Mammary epithelial cell (primary cell): Measurements from ENCODE around the gene PRICKLE3.

ENCODE experiments used
- EZH2 ChIP-seq: IDR thresholded peaks from 2 replicates; pipeline ENCODE4 v1.6.1; 2012; ENCODE audit warnings: low read length, inconsistent platforms, borderline replicate concordance
- TF ChIP-seq, protein P1 (sequence below), 2 donors: IDR thresholded peaks in 1 of 2; conservative IDR thresholded peaks in 1 of 2; 2 replicates each; pipeline ENCODE4 v1.5.1; 2011 to 2012; ENCODE audit warnings: inconsistent platforms in 2 of 2, low read length in 2 of 2, mild to moderate bottlenecking in 2 of 2, control low read depth in 1 of 2, low read depth in 1 of 2; ENCODE audit not compliant: insufficient read depth in 1 of 2; ENCODE audit errors: extremely low read depth in 1 of 2

DNA sequence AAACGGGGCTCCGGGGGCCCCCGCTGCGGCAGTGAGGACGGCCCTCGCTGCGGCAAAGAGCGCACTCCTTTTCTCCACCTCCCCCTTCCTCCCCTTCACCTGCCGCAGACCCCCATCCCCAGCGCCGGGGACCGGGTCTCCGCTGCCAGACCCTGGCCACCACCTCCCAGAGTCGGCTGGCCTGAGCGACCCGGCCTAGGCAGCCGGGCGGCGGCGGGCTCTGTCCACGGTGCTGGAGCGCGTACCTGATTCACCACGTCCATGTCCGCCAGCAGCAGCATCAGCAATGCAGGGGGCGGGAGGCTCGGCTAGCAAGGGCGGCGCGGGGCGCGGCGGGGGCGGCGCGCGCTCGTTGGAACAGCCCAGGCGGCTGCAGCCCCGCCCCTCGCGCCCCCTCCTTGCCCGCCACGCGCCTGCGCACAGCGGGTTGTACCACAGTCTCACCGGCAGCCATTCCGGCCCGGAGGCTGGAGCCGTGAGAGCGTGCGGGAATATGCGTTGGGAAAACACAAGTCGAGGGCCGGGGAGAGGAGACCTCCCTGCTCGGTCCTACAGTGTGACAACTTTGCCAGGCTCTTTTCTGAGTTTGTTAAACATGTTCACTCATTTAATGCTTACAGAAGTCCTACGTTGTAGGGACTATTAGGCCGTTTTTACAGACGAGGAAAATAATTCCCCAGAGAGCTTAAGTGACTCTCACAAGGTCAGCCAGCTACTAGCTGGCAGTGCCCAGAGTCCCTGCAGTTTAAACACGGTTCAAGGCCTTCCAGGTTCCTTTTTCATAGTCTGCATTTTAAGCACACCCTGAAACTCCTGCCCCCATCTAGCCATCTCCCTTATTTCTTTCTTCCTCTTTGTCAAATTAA, 14.0 kb upstream of the PRICKLE3 start, which contains the start of gene SYP:
- TF ChIP-seq, protein P1, sequence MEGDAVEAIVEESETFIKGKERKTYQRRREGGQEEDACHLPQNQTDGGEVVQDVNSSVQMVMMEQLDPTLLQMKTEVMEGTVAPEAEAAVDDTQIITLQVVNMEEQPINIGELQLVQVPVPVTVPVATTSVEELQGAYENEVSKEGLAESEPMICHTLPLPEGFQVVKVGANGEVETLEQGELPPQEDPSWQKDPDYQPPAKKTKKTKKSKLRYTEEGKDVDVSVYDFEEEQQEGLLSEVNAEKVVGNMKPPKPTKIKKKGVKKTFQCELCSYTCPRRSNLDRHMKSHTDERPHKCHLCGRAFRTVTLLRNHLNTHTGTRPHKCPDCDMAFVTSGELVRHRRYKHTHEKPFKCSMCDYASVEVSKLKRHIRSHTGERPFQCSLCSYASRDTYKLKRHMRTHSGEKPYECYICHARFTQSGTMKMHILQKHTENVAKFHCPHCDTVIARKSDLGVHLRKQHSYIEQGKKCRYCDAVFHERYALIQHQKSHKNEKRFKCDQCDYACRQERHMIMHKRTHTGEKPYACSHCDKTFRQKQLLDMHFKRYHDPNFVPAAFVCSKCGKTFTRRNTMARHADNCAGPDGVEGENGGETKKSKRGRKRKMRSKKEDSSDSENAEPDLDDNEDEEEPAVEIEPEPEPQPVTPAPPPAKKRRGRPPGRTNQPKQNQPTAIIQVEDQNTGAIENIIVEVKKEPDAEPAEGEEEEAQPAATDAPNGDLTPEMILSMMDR (conservative IDR thresholded peaks at IDR 0.05 in 1 of 2, IDR thresholded peaks at IDR 0.05 in 1 of 2; ENCODE audit: extremely low read depth in 1 of 2, insufficient read depth in 1 of 2, low read depth in 1 of 2, low read length in 2 of 2) = no peak
- TF ChIP-seq EZH2 = no peak
